Panc1 (cell line): ENCODE results near the gene ZNF549. TPM values are rescaled to one million over a fixed set of nuclear protein-coding genes. Genes with fewer than 3 reads are reported as not detected.
"Not testable (repeated sequence)": the region's sequence is repeated elsewhere in the genome, so short reads cannot be mapped to it uniquely, and the experiment has no call there.

ENCODE experiments used
- ATAC-seq: fragments of 200-7000 bp; cut with Tn5 transposase; 2 replicates; pipeline ENCODE4 v1.9.1; 2020; ENCODE audit warnings: mild to moderate bottlenecking, moderate library complexity
- BruUV-seq: library from RNA; stranded (reverse); fragments of 400-500 nt; replicated peaks from 2 replicates; lab custom pipeline; 2021; lab: Mats Ljungman, UMichigan
- CTCF ChIA-PET: fragments of 300-600 bp; sonication (Branson Sonifier 250); formaldehyde crosslinking; loops from one replicate; lab custom pipeline; 2022; ENCODE audit warnings: antibody characterized with exemption; lab: Charles Lee
- POLR2A ChIA-PET: fragments of 300-600 bp; sonication (Branson Sonifier 250); formaldehyde crosslinking; loops from one replicate; lab custom pipeline; 2022; ENCODE audit warnings: antibody characterized with exemption; lab: Charles Lee
- DNase-seq: peaks from one replicate; pipeline ENCODE4 v3.0.0-alpha.2; 2010; ENCODE audit warnings: low read depth, low spot score
- H3K27ac ChIP-seq: 2 replicates; pipeline ENCODE4 v1.5.1; 2011; ENCODE audit warnings: mild to moderate bottlenecking, low read length, inconsistent platforms
- H3K27me3 ChIP-seq: fragments of 200-500 bp; sonication (Bioruptor generic); 2 replicates; pipeline ENCODE4 v1.6.0; 2014; ENCODE audit warnings: low read length, inconsistent platforms; ENCODE audit not compliant: control insufficient read depth, insufficient read depth
- H3K36me3 ChIP-seq: fragments of 200-500 bp; sonication (Bioruptor generic); 2 replicates; pipeline ENCODE4 v1.5.1; 2014; ENCODE audit warnings: inconsistent platforms, mild to moderate bottlenecking, low read length, moderate library complexity; ENCODE audit not compliant: control insufficient read depth, insufficient read depth
- H3K4me1 ChIP-seq: 2 replicates; pipeline ENCODE4 v1.5.1; 2011; ENCODE audit warnings: inconsistent platforms, mild to moderate bottlenecking, low read length, moderate library complexity; ENCODE audit not compliant: control insufficient read depth, insufficient read depth
- H3K4me3 ChIP-seq, 2 experiments: 2 replicates each; pipeline ENCODE4 v1.5.1; 2011 to 2012; ENCODE audit warnings: low read depth in 2 of 2, low read length in 2 of 2, mild to moderate bottlenecking in 2 of 2, inconsistent platforms in 1 of 2, moderate library complexity in 1 of 2
- H3K9me3 ChIP-seq: fragments of 200-500 bp; sonication (Bioruptor generic); 2 replicates; pipeline ENCODE4 v1.5.1; 2014; ENCODE audit warnings: low read depth, mild to moderate bottlenecking, inconsistent platforms, low read length, moderate library complexity; ENCODE audit not compliant: control insufficient read depth, insufficient read depth
- CTCF ChIP-seq: fragments of 450-650 bp; IDR thresholded peaks from 2 replicates; pipeline ENCODE4 v1.5.1; 2017; ENCODE audit warnings: mild to moderate bottlenecking
- POLR2AphosphoS5 ChIP-seq: IDR thresholded peaks from 2 replicates; pipeline ENCODE4 v1.6.1; 2012; ENCODE audit warnings: mild to moderate bottlenecking, low read depth, low read length, moderate library complexity
- REST ChIP-seq, 2 experiments: IDR thresholded peaks; 2 replicates each; pipeline ENCODE4 v1.6.1; 2011 to 2012; ENCODE audit warnings: low read depth in 2 of 2, control low read depth in 1 of 2, low read length in 1 of 2, mild to moderate bottlenecking in 1 of 2, moderate library complexity in 1 of 2; ENCODE audit not compliant: insufficient read depth in 1 of 2
- SIN3A ChIP-seq: IDR thresholded peaks from 2 replicates; pipeline ENCODE4 v1.6.1; 2012; ENCODE audit warnings: low read depth, mild to moderate bottlenecking, low read length, moderate library complexity, borderline replicate concordance; ENCODE audit not compliant: insufficient read depth
- TCF7L2 ChIP-seq: IDR thresholded peaks from 2 replicates; pipeline ENCODE4 v1.6.1; 2011; ENCODE audit warnings: mild to moderate bottlenecking, low read depth, low read length, inconsistent platforms
- in situ Hi-C: cut with HindIII; loops from 2 replicates; pipeline ENCODE4 v1.10.0; 2016; ENCODE audit warnings: low sequenced_read_pairs, low pct_unique_long_range_greater_than_20kb
- intact Hi-C: fragments of 100-400 bp; cut with micrococcal nuclease; formaldehyde crosslinking; loops from one replicate; pipeline ENCODE4 v1.10.0; 2022; ENCODE audit not compliant: unreplicated experiment
- total RNA-seq: library from RNA; stranded (reverse); gene quantifications from one replicate; pipeline ENCODE4 v1.2.1, GENCODE V29; 2021; ENCODE audit not compliant: unreplicated experiment

ZNF549 gene
- total RNA-seq, 1 experiment from 2014 or later, result not detected

- H3K36me3 ChIP-seq, BruUV-seq, DNase-seq, H3K27me3 ChIP-seq, ATAC-seq, H3K4me1 ChIP-seq, POLR2A ChIA-PET, H3K9me3 ChIP-seq, CTCF ChIA-PET, intact Hi-C loops, in situ Hi-C loops, H3K27ac ChIP-seq: not testable (repeated sequence)
- peak overlapping the region; percentile 61 to 69; a peak in 2 of 4 replicates for H3K4me3 ChIP-seq
These were observed 27.9 kb upstream of the ZNF549 start for GRCh38 chr19:57499332-57499679.

- peak; percentile 100 for ATAC-seq
- peak within 1 kb of the TSS; percentile 57 for H3K27ac ChIP-seq
- TF ChIP-seq SIN3A, result 0 out of 2 replicates have a peak, but pooled peaks have one; percentile 67
- TF ChIP-seq POLR2AphosphoS5, result peak; percentile 93
- in situ Hi-C loops, intact Hi-C loops, H3K36me3 ChIP-seq, CTCF ChIA-PET, H3K9me3 ChIP-seq, BruUV-seq, H3K27me3 ChIP-seq, H3K4me1 ChIP-seq: not testable (repeated sequence)
- DNase-seq, result peak; percentile 81
- H3K4me3 ChIP-seq, result peak within 1 kb of the TSS; percentile 61 to 69
- POLR2A ChIA-PET, result interaction anchor here (0.6 kb wide), 1 partner anchor 241 kb away, joined by 6 read pairs; no protein-coding TSS in a partner anchor
These were observed 27.3 kb upstream of the ZNF549 start, which contains the start of gene ZNF773 for GRCh38 chr19:57499680-57500395. Gene ZNF773, plus strand, starts transcription at chr19:57499938. Its CDS starts 143 bp downstream, at chr19:57500081.

GRCh38 chr19:57500400-57500799 is 26.8 kb upstream of the ZNF549 start:
- Histone ChIP-seq H3K4me3 (peak overlapping the region; percentile 60 to 61), H3K27ac (peak overlapping the region; percentile 39; the same call in 1 of the 2 replicates)
- TSS peak; percentile 62 for BruUV-seq
- in situ Hi-C loops, ATAC-seq, H3K9me3 ChIP-seq, CTCF ChIA-PET, H3K36me3 ChIP-seq, DNase-seq, H3K27me3 ChIP-seq, H3K4me1 ChIP-seq, intact Hi-C loops: not testable (repeated sequence)
- POLR2A ChIA-PET, result interaction anchor here (0.6 kb wide), 1 partner anchor 240 kb away, joined by 6 read pairs; no protein-coding TSS in a partner anchor

GRCh38 chr19:57506163-57506562 is 21.0 kb upstream of the ZNF549 start:
- intact Hi-C loops (no loop called here), in situ Hi-C loops (no loop called here)
- ChIA-PET CTCF (no interaction called here), POLR2A (no interaction called here)
- ATAC-seq (no peak), DNase-seq (no peak)
- H3K27ac ChIP-seq, result no peak overlapping the region
- peaks cover 8% of the 10 kb centered on the region; the same call in 1 of the 2 replicates for H3K36me3 ChIP-seq
- H3K9me3 ChIP-seq, result peaks cover 41% of the 10 kb centered on the region; the same call in 1 of the 2 replicates
- TF ChIP-seq SIN3A (no peak), CTCF (no peak), TCF7L2 (no peak), POLR2AphosphoS5 (no peak), REST (IDR thresholded peaks at IDR 0.05; ENCODE audit: insufficient read depth in 1 of 2, low read depth in 2 of 2, low read length in 1 of 2) (no peak)
- no peaks in the 10 kb centered on the region for H3K27me3 ChIP-seq
- H3K4me3 ChIP-seq, result no peak overlapping the region
- BruUV-seq, result no TSS peak
- H3K4me1 ChIP-seq, result no peaks in the 10 kb centered on the region
